Upper lobe of right lung (tissue), 1 donor: ENCODE results near the gene GNPTAB. TPM values are rescaled to one million over a fixed set of nuclear protein-coding genes. Genes with fewer than 3 reads are reported as not detected.

ENCODE experiments used
- ATAC-seq: fragments of 200-7000 bp; cut with Tn5 transposase; one replicate; pipeline ENCODE4 v1.9.1; 2020; ENCODE audit warnings: mild to moderate bottlenecking, moderate library complexity
- DNase-seq: peaks from one replicate; pipeline ENCODE4 v3.0.0-alpha.2; 2020
- H3K27ac ChIP-seq: fragments of 200-600 bp; one replicate; pipeline ENCODE4 v1.8.0; 2022
- H3K27me3 ChIP-seq: fragments of 200-600 bp; one replicate; pipeline ENCODE4 v1.8.0; 2022; ENCODE audit warnings: mild to moderate bottlenecking
- H3K36me3 ChIP-seq: fragments of 200-600 bp; one replicate; pipeline ENCODE4 v1.8.0; 2022
- H3K4me1 ChIP-seq: fragments of 200-600 bp; one replicate; pipeline ENCODE4 v1.8.0; 2022
- H3K4me3 ChIP-seq: fragments of 200-600 bp; one replicate; pipeline ENCODE4 v1.8.0; 2022; ENCODE audit warnings: mild to moderate bottlenecking
- H3K9me3 ChIP-seq: fragments of 200-600 bp; one replicate; pipeline ENCODE4 v1.8.0; 2022
- intact Hi-C: fragments of 100-400 bp; cut with DNase I; formaldehyde crosslinking; loops from one replicate; pipeline ENCODE4 v1.11.0; 2022
- total RNA-seq: library from RNA; stranded (reverse); fragmentation: NEBNext Ultra II Directional; extraction: Animal tissue kit (Norgen Biotek cat#: 25700); gene quantifications from one replicate; pipeline ENCODE4 v1.2.1, GENCODE V29; 2021
- TF ChIP-seq, protein P1 (sequence below): fragments of 200-600 bp; IDR thresholded peaks from one replicate; pipeline ENCODE4 v1.8.0; 2022; ENCODE audit warnings: antibody characterized with exemption
- donor health status: DM: no; HTN: yes; CAD: no; lungs with severe emphysema.

The GNPTAB gene
- total RNA-seq, 1 donor from 2014 or later = 65.9 TPM

DNA sequence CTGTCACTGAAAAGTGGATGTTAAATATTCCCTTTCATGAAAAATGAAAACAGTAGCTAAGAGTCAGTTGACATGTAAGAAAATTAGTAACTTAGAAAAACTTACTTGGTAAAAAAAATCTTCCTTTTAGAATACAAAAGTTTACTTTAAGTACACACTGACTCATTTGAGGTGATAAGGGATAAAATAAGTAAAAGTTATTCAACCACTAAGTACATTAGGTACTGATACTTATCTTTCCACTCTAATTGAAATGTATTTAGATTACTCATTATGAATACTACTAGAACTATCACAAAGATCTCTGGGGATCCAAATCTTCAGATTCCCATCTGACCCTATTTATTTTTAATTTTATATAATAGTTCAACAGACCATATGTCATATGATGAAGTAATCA, 103.7 kb downstream of the GNPTAB start:
- ATAC-seq (no peak), DNase-seq (no peak)
- intact Hi-C loops = no loop called here
- no peaks in the 10 kb centered on the region for H3K27me3 ChIP-seq
- no peak overlapping the region for H3K4me3 ChIP-seq
- H3K9me3 ChIP-seq = no peaks in the 10 kb centered on the region
- peaks cover 53% of the 10 kb centered on the region for H3K36me3 ChIP-seq
- H3K4me1 ChIP-seq = no peaks in the 10 kb centered on the region
- TF ChIP-seq, protein P1, sequence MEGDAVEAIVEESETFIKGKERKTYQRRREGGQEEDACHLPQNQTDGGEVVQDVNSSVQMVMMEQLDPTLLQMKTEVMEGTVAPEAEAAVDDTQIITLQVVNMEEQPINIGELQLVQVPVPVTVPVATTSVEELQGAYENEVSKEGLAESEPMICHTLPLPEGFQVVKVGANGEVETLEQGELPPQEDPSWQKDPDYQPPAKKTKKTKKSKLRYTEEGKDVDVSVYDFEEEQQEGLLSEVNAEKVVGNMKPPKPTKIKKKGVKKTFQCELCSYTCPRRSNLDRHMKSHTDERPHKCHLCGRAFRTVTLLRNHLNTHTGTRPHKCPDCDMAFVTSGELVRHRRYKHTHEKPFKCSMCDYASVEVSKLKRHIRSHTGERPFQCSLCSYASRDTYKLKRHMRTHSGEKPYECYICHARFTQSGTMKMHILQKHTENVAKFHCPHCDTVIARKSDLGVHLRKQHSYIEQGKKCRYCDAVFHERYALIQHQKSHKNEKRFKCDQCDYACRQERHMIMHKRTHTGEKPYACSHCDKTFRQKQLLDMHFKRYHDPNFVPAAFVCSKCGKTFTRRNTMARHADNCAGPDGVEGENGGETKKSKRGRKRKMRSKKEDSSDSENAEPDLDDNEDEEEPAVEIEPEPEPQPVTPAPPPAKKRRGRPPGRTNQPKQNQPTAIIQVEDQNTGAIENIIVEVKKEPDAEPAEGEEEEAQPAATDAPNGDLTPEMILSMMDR = no peak
- no peak overlapping the region for H3K27ac ChIP-seq

DNA sequence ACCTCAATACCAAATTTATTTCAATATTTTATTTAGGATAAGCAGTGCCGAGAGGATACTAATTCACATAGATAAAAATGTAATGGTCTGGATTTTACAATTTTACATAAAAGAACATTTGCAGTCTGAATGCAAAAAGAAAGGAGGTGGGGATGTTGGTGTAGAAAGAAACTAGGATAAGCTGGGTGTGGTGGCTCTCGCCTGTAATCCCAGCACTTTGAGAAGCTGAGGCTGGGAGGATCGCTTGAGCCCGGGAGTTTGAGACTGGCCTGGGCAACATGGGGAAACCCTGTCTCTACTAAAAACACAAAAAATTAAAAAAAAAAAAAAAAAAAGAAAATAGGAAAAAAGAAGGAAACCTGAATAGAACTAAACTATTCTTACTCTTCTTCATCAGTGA, 108.4 kb downstream of the GNPTAB start:
- TF ChIP-seq, protein P1 = no peak
- intact Hi-C loops = no loop called here

DNA sequence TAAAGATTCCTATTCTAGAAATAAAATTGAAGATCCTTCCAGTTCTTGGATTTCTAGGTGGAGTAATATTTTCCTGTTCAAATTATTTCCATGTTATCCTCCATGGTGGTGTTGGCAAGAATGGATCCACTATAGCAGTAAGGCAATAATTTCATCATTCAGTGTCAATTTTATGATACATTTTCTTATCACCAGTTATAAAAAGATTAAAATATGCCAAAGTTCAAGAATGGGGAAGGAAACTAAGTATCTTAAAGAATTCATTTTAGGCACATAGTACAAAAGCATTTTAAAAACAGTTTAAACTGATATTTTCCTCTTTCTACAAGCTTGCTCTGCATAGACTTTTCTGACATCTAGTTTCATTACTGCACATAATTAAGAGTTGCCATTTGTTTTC, 110.6 kb downstream of the GNPTAB start:
- TF ChIP-seq, protein P1 = no peak
- intact Hi-C loops = no loop called here
- H3K36me3 ChIP-seq = peaks cover 39% of the 10 kb centered on the region
- ATAC-seq (no peak), DNase-seq (no peak)
- H3K27ac ChIP-seq = no peak overlapping the region
- no peak overlapping the region for H3K4me3 ChIP-seq
- no peaks in the 10 kb centered on the region for H3K9me3 ChIP-seq
- H3K4me1 ChIP-seq = no peaks in the 10 kb centered on the region
- no peaks in the 10 kb centered on the region for H3K27me3 ChIP-seq

More for the DNA sequence above, 108.4 kb downstream of the GNPTAB start:
- H3K9me3 ChIP-seq = no peaks in the 10 kb centered on the region
- no peak overlapping the region for H3K27ac ChIP-seq
- no peaks in the 10 kb centered on the region for H3K4me1 ChIP-seq
- DNase-seq = no peak
- H3K4me3 ChIP-seq = no peak overlapping the region
- H3K27me3 ChIP-seq = no peaks in the 10 kb centered on the region
- ATAC-seq = no peak
- peaks cover 41% of the 10 kb centered on the region for H3K36me3 ChIP-seq

DNA sequence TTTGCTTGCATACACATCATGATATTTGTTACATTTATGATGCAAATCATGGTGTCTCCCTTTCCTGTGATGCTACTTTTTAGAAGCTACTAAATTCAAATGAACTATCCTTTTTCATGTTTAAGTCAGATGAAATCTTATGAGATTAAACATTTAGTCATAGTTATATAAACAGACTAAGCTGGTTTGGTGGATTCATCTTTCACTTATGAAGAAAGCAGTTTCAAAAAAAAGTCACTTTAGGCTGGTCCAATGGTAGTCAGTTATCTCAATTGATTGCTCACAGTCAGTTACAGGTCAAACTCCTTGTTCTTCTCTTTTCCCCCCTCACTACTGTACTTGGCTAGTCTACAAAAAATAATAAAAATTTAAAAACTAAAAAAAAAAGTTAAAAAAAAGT, 111.2 kb downstream of the GNPTAB start:
- intact Hi-C loops = no loop called here
- ATAC-seq (no peak), DNase-seq (no peak)
- H3K4me1 ChIP-seq = no peaks in the 10 kb centered on the region
- no peak overlapping the region for H3K27ac ChIP-seq
- no peaks in the 10 kb centered on the region for H3K27me3 ChIP-seq
- H3K9me3 ChIP-seq = no peaks in the 10 kb centered on the region
- TF ChIP-seq, protein P1 = no peak
- H3K4me3 ChIP-seq = no peak overlapping the region
- H3K36me3 ChIP-seq = peaks cover 34% of the 10 kb centered on the region

DNA sequence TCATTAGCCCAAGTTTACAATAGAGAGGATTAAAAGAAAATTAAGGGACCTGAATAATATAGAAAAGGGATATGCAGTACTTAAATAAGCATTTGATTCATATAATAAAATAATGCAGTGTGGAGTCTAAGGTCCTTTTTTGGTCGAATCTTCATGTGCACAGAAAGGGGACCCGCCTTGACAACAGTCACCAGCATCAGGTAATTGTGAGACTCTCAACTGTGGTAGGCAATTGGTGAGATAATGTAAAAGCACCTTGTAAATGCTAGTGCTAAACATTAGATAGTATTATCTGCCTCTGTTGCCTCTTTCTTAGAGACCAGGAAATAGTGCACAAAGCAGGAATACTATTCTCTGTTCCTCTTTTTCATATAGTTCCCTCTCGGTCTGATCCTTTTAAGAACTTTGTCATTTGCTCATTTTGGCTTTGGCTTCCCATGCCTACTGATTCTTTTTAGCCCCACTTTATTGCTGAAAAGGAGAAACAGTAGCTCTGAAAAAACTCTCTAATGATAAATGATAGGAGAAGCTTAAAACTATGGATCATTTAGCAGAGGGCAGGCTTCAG, 115.8 kb downstream of the GNPTAB start:
- TF ChIP-seq, protein P1 = no peak
- Histone ChIP-seq H3K27ac (no peak overlapping the region), H3K9me3 (no peaks in the 10 kb centered on the region), H3K4me1 (no peaks in the 10 kb centered on the region), H3K27me3 (no peaks in the 10 kb centered on the region), H3K36me3 (peaks cover 4% of the 10 kb centered on the region), H3K4me3 (no peak overlapping the region)
- ATAC-seq (peak; percentile 41), DNase-seq (no peak)
- intact Hi-C loops = no loop called here

DNA sequence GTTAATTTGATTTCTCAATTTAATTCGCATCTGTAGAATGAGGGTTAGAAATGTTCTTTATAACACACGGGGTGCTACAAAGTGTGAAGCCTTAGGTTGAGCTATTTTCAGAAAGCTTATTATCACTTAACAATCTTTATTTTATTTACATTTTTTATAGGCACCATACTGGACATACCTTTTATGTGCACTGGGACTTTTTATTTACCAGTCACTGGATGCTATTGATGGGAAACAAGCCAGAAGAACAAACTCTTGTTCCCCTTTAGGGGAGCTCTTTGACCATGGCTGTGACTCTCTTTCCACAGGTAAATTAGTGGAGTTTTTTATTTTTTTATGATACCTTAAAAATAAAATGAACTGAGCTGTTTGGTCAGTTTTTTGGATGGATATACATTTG, 116.8 kb downstream of the GNPTAB start:
- Histone ChIP-seq H3K27ac (no peak overlapping the region), H3K4me1 (peaks cover 5% of the 10 kb centered on the region), H3K36me3 (peaks cover 4% of the 10 kb centered on the region), H3K9me3 (no peaks in the 10 kb centered on the region), H3K27me3 (no peaks in the 10 kb centered on the region), H3K4me3 (no peak overlapping the region)
- TF ChIP-seq, protein P1 = no peak
- intact Hi-C loops = no loop called here
- ATAC-seq (no peak), DNase-seq (no peak)
